Measurements from ENCODE around the gene DOCK7. TPM values are rescaled to one million over a fixed set of nuclear protein-coding genes. Genes with fewer than 3 reads are reported as not detected.
"Not testable (repeated sequence)": the region's sequence is repeated elsewhere in the genome, so short reads cannot be mapped to it uniquely, and the experiment has no call there.

DOCK7 gene
- total RNA-seq, 1 experiment from 2014 or later: 43.6 TPM

DNA sequence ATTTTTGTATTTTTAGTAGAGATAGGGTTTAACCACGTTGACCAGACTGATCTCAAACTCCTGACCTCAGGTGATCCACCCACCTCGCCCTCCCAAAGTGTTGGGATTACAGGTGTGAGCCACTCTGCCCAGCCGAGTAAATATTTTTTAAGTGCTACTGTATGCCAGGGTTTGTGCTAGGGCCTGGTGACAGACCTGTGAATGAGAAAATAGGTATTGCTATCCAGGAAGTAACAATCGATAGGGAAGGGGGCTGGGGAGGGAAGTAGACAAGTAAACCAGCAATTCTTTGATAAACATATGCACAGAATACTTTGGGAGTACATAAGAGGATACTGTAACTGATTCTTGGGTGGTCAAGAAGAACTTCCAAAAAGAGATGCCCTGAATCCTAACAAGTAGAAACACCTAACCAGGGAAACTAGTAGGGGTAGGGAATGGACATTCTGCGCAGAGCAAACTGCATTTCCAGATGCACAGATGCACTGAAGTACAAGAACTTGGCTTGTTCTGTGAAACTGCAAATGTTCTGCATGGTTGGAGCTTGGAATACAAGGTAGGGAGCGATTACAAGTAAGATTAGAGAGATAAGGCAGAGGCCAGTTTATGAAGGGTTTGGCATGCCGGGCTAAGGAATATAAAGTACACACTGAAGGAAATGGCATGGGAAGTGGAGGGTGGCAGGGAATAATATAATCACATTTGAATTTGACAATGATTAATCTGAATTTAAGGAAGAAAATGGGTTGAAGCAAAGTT is 19.0 kb upstream of the DOCK7 start:
- Histone ChIP-seq H3K4me1 (peaks cover 13% of the 10 kb centered on the region), H3K36me3 (ENCODE audit: control insufficient read depth, insufficient read depth, low read length) (no peaks in the 10 kb centered on the region), H3K9me3 (no peaks in the 10 kb centered on the region), H3K4me3 (ENCODE audit: low read depth, low read length) (no peak overlapping the region), H3K27me3 (replicated peaks; ENCODE audit: control insufficient read depth, insufficient read depth, low read length) (no peaks in the 10 kb centered on the region)
- POLR2A ChIA-PET: no interaction called here
- TF ChIP-seq, protein P1, sequence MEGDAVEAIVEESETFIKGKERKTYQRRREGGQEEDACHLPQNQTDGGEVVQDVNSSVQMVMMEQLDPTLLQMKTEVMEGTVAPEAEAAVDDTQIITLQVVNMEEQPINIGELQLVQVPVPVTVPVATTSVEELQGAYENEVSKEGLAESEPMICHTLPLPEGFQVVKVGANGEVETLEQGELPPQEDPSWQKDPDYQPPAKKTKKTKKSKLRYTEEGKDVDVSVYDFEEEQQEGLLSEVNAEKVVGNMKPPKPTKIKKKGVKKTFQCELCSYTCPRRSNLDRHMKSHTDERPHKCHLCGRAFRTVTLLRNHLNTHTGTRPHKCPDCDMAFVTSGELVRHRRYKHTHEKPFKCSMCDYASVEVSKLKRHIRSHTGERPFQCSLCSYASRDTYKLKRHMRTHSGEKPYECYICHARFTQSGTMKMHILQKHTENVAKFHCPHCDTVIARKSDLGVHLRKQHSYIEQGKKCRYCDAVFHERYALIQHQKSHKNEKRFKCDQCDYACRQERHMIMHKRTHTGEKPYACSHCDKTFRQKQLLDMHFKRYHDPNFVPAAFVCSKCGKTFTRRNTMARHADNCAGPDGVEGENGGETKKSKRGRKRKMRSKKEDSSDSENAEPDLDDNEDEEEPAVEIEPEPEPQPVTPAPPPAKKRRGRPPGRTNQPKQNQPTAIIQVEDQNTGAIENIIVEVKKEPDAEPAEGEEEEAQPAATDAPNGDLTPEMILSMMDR (IDR thresholded peaks at IDR 0.05; ENCODE audit: insufficient read depth in 1 of 2, low read depth in 1 of 2, low read length in 1 of 2, severe bottlenecking in 1 of 2, unreplicated experiment in 1 of 2): no peak
- peak overlapping the region; percentile 15 for H3K4me3 Mint-ChIP-seq (ENCODE audit: unreplicated experiment)
- no peaks in the 10 kb centered on the region for H3K27me3 Mint-ChIP-seq (ENCODE audit: insufficient read depth, unreplicated experiment)
- DNase-seq: no peak
- peaks cover 20% of the 10 kb centered on the region for H3K4me1 Mint-ChIP-seq (ENCODE audit: low read depth, unreplicated experiment)
- no TSS peak for BruUV-seq (replicated peaks)
- peak overlapping the region; percentile 13 for H3K27ac Mint-ChIP-seq (ENCODE audit: unreplicated experiment)
- intact Hi-C loops (cut with micrococcal nuclease; ENCODE audit: unreplicated experiment): no loop called here
- CTCF ChIA-PET: no interaction called here
- peaks cover 20% of the 10 kb centered on the region for H3K9me3 Mint-ChIP-seq (ENCODE audit: unreplicated experiment)
- H3K36me3 Mint-ChIP-seq (ENCODE audit: insufficient read depth, unreplicated experiment): no peaks in the 10 kb centered on the region

DNA sequence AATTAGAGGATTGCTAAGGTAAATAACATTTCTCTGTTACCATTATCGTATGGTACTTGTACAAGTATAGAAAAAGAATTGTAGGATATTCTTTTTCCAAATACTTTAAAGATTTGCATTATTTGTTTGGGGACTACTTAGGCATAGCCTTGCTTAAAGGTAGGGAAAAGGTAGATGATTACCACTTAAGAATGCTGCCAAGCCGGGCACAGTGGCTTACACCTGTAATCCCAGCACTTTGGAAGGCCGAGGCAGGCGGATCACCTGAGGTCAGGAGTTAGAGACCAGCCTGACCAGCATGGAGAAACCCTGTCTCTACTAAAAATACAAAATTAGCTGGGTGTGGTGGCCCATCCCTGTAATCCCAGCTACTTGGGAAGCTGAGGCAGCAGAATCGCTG is 10.0 kb upstream of the DOCK7 start:
- H3K4me1 ChIP-seq; H3K4me3 ChIP-seq (ENCODE audit: low read depth, low read length); BruUV-seq (replicated peaks); H3K27me3 Mint-ChIP-seq (ENCODE audit: insufficient read depth, unreplicated experiment); H3K36me3 ChIP-seq (ENCODE audit: control insufficient read depth, insufficient read depth, low read length); H3K36me3 Mint-ChIP-seq (ENCODE audit: insufficient read depth, unreplicated experiment); H3K9me3 Mint-ChIP-seq (ENCODE audit: unreplicated experiment); H3K27ac Mint-ChIP-seq (ENCODE audit: unreplicated experiment); POLR2A ChIA-PET; intact Hi-C loops (cut with micrococcal nuclease; ENCODE audit: unreplicated experiment); DNase-seq; H3K27me3 ChIP-seq (replicated peaks; ENCODE audit: control insufficient read depth, insufficient read depth, low read length); H3K4me1 Mint-ChIP-seq (ENCODE audit: low read depth, unreplicated experiment); H3K9me3 ChIP-seq; H3K4me3 Mint-ChIP-seq (ENCODE audit: unreplicated experiment): not testable (repeated sequence)
- CTCF ChIA-PET: interaction anchor here (0.7 kb wide), 1 partner anchor 48 kb away, joined by 5 read pairs; no protein-coding TSS in a partner anchor

DNA sequence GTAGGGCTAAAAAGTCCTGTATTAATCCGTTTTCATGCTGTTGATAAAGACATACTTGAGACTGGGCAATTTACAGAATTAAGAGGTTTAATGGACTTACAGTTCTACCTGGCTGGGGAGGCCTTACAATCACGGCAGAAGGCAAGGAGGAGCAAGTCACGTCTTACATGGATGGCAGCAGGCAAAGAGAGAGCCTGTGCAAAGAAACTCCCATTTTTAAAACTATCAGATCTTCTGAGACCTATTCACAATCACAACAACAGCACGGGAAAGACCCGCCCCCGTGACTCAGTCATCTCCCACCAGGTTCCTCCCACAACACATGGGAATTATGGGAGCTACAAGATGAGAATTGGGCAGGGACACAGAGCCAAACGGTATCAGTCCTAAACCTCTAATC is 6.3 kb upstream of the DOCK7 start:
- H3K4me1 ChIP-seq: peaks cover 13% of the 10 kb centered on the region; the same call in 1 of the 2 replicates
- H3K36me3 Mint-ChIP-seq (ENCODE audit: insufficient read depth, unreplicated experiment): peaks cover 15% of the 10 kb centered on the region
- H3K36me3 ChIP-seq (ENCODE audit: control insufficient read depth, insufficient read depth, low read length); POLR2A ChIA-PET; H3K27me3 Mint-ChIP-seq (ENCODE audit: insufficient read depth, unreplicated experiment); H3K4me3 Mint-ChIP-seq (ENCODE audit: unreplicated experiment); H3K9me3 ChIP-seq; H3K9me3 Mint-ChIP-seq (ENCODE audit: unreplicated experiment); CTCF ChIA-PET; H3K27ac Mint-ChIP-seq (ENCODE audit: unreplicated experiment); DNase-seq; H3K4me3 ChIP-seq (ENCODE audit: low read depth, low read length); BruUV-seq (replicated peaks); H3K27me3 ChIP-seq (replicated peaks; ENCODE audit: control insufficient read depth, insufficient read depth, low read length): not testable (repeated sequence)
- intact Hi-C loops (cut with micrococcal nuclease; ENCODE audit: unreplicated experiment): loop anchor here (5.0 kb wide), 1 partner anchor 33 kb away; no protein-coding TSS in a partner anchor
- H3K4me1 Mint-ChIP-seq (ENCODE audit: low read depth, unreplicated experiment): peaks cover 16% of the 10 kb centered on the region

DNA sequence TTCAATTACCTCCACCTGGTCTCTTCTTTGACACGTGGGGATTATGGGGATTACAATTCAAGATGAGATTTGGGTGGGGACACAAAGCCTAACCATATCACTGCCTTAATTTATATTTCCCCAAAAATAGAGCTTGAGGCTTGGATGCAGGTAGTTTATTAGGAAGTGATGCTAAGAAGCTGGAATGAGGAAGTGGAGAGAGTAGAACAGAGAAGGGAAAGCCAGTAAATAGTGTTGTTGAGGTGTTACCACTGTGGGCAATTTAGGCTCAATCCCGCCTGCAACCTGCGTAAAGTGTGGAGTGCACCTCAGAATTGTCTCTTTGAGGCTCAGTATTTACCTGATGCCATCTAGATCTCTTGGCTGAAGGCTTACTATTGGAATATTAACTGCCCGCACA is 4.9 kb upstream of the DOCK7 start:
- no peak overlapping the region for H3K4me3 ChIP-seq (ENCODE audit: low read depth, low read length)

More for the DNA sequence above, 4.9 kb upstream of the DOCK7 start:
- DNase-seq: no peak
- Histone ChIP-seq H3K4me1 (peaks cover 13% of the 10 kb centered on the region; the same call in 1 of the 2 replicates), H3K36me3 (ENCODE audit: control insufficient read depth, insufficient read depth, low read length) (no peaks in the 10 kb centered on the region), H3K9me3 (no peaks in the 10 kb centered on the region), H3K27me3 (replicated peaks; ENCODE audit: control insufficient read depth, insufficient read depth, low read length) (no peaks in the 10 kb centered on the region)
- H3K4me1 Mint-ChIP-seq (ENCODE audit: low read depth, unreplicated experiment): peaks cover 16% of the 10 kb centered on the region
- H3K27me3 Mint-ChIP-seq (ENCODE audit: insufficient read depth, unreplicated experiment): no peaks in the 10 kb centered on the region
- H3K4me3 Mint-ChIP-seq (ENCODE audit: unreplicated experiment): no peak overlapping the region
- TF ChIP-seq, protein P1 (IDR thresholded peaks at IDR 0.05; ENCODE audit: insufficient read depth in 1 of 2, low read depth in 1 of 2, low read length in 1 of 2, severe bottlenecking in 1 of 2, unreplicated experiment in 1 of 2): no peak
- no peak overlapping the region for H3K27ac Mint-ChIP-seq (ENCODE audit: unreplicated experiment)
- BruUV-seq (replicated peaks): no TSS peak
- H3K36me3 Mint-ChIP-seq (ENCODE audit: insufficient read depth, unreplicated experiment): peaks cover 15% of the 10 kb centered on the region
- POLR2A ChIA-PET: no interaction called here
- intact Hi-C loops (cut with micrococcal nuclease; ENCODE audit: unreplicated experiment): loop anchor here (5.0 kb wide), 1 partner anchor 34 kb away; no protein-coding TSS in a partner anchor
- CTCF ChIA-PET: no interaction called here
- H3K9me3 Mint-ChIP-seq (ENCODE audit: unreplicated experiment): no peaks in the 10 kb centered on the region
